Gastrocnemius medialis (tissue), 4 donors: ENCODE results near the gene SLC28A2.
"Not testable (repeated sequence)": the region's sequence is repeated elsewhere in the genome, so short reads cannot be mapped to it uniquely, and the experiment has no call there.

Source experiments
- POLR2A ChIP-seq, 2 donors: fragments of 450-650 bp; IDR thresholded peaks; one replicate each; pipeline ENCODE4 v1.6.1; 2017; ENCODE audit warnings: antibody characterized with exemption in 2 of 2, mild to moderate bottlenecking in 2 of 2, moderate library complexity in 2 of 2
- TF ChIP-seq, protein P1 (sequence below), 5 experiments: fragments of 450-650 bp in 3 of 5; fragments of 200-600 bp in 2 of 5; sonication (generic) in 2 of 5; IDR thresholded peaks in 4 of 5; conservative IDR thresholded peaks in 1 of 5; 1 replicate in 4 of 5; 2 replicates in 1 of 5; pipeline ENCODE4 v1.5.1; 2016 to 2019; ENCODE audit warnings: antibody characterized with exemption in 5 of 5, mild to moderate bottlenecking in 3 of 5, moderate library complexity in 3 of 5

GRCh38 chr15:45314117-45314516 is 62.1 kb downstream of the SLC28A2 start:
- TF ChIP-seq, protein P1, sequence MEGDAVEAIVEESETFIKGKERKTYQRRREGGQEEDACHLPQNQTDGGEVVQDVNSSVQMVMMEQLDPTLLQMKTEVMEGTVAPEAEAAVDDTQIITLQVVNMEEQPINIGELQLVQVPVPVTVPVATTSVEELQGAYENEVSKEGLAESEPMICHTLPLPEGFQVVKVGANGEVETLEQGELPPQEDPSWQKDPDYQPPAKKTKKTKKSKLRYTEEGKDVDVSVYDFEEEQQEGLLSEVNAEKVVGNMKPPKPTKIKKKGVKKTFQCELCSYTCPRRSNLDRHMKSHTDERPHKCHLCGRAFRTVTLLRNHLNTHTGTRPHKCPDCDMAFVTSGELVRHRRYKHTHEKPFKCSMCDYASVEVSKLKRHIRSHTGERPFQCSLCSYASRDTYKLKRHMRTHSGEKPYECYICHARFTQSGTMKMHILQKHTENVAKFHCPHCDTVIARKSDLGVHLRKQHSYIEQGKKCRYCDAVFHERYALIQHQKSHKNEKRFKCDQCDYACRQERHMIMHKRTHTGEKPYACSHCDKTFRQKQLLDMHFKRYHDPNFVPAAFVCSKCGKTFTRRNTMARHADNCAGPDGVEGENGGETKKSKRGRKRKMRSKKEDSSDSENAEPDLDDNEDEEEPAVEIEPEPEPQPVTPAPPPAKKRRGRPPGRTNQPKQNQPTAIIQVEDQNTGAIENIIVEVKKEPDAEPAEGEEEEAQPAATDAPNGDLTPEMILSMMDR (IDR thresholded peaks at IDR 0.05 in 4 of 5, conservative IDR thresholded peaks at IDR 0.05 in 1 of 5), result not testable (repeated sequence)
- TF ChIP-seq POLR2A (IDR thresholded peaks at IDR 0.05), result not testable (repeated sequence)
